Medulla oblongata (tissue), 1 donor: Measurements from ENCODE around the gene ZNG1A.
"Not testable (repeated sequence)": the region's sequence is repeated elsewhere in the genome, so short reads cannot be mapped to it uniquely, and the experiment has no call there.

Source experiments
- DNase-seq: peaks from one replicate; pipeline ENCODE4 v3.0.0-alpha.2; 2015; ENCODE audit errors: extremely low spot score

The ZNG1A gene

GRCh38 chr9:98775-99174, 80.1 kb downstream of the ZNG1A start:
- DNase-seq = not testable (repeated sequence)

- not testable (repeated sequence) for DNase-seq
Measured at GRCh38 chr9:94992-95391, 83.9 kb downstream of the ZNG1A start.

DNA sequence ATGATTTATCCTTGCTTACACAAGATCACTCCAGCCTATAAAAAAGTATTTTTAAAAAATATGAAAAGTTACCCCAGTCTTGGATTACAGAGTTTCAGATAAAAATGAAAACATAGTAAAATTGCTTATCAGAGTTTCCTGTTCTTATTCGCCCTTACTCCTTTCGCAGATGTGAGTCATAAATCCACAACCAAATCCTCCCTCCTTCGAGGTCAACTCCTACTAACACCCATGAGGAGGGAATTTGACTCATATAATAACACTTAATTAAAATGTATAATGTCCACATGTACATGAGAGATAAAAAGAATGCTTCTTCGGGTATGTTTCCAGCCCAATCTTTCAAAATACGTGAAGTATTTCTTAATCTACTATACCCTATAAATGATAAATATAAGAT, 84.5 kb downstream of the ZNG1A start:
- DNase-seq = not testable (repeated sequence)

- not testable (repeated sequence) for DNase-seq
Measured at GRCh38 chr9:93909-94308, 84.9 kb downstream of the ZNG1A start.

GRCh38 chr9:90851-91250, 88.0 kb downstream of the ZNG1A start:
- DNase-seq = not testable (repeated sequence)

DNA sequence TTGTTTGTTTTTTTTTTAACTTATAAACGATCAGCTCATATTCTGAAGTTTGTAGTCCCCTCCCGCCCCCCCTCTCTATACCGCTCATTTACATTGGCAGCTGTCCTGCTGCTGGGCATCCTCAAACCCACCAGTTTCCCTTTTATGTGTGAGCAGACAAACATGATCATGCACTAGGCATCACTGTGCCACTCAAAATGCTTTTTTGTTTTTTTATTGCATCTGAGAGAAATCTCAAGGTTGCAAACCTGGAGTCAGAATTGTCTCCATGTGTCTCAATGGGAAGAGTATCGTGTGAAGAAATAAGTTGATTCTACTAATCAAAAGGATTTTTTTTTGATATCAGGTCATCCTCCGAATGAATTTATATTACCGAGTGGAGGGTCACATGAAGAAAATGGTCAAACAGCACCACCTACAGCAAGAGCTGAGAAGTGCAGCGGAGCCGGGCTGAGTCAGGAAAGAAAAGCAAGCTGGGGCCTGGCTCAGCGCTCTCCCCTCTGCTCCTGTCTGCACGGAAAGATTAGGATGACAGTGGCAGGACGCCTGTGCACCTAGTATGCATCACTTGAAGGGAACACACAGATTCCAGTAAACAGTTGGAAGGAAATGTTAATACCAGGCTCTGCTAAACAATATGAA, 90.3 kb downstream of the ZNG1A start:
- peak; percentile 3 for DNase-seq

- DNase-seq = not testable (repeated sequence)
Measured at GRCh38 chr9:87860-88259, 91.0 kb downstream of the ZNG1A start.

DNA sequence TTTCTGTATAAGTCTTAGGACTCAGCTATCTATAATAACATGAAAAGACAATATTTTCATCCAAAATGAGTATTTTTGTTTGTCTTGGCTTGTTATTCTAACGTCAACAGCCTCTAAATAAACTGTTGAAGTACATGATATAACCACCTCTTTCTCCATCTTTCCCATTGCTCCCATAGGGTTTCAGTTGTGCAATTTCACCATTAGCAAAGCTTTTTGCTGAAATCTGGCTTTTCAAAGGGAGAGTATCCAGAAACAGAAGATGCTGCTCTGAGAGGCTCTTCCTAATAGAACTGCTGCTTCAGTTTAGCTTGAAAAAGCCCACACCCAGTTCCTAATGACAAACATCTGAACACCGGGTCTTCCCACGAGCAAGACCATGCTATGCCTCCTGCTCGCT, 91.8 kb downstream of the ZNG1A start:
- not testable (repeated sequence) for DNase-seq

DNA sequence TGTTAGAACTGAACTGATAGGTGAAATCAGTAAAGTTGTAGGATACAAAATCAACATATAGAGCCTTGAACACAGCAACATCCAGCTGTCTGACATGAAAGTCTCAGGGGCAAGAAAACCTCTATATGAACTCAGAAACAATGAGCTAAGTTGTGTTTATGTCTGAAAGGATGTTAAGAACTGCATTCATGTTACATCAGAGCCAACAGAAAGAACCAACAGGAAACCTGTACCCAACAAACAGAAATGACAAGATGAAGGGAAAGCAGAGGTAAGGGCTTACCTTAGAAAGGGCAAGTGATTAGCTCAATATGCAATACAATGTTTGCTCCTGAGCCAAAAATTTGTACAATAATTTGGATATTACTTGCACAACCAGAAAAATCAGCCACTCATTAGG, 92.2 kb downstream of the ZNG1A start:
- DNase-seq = not testable (repeated sequence)

DNA sequence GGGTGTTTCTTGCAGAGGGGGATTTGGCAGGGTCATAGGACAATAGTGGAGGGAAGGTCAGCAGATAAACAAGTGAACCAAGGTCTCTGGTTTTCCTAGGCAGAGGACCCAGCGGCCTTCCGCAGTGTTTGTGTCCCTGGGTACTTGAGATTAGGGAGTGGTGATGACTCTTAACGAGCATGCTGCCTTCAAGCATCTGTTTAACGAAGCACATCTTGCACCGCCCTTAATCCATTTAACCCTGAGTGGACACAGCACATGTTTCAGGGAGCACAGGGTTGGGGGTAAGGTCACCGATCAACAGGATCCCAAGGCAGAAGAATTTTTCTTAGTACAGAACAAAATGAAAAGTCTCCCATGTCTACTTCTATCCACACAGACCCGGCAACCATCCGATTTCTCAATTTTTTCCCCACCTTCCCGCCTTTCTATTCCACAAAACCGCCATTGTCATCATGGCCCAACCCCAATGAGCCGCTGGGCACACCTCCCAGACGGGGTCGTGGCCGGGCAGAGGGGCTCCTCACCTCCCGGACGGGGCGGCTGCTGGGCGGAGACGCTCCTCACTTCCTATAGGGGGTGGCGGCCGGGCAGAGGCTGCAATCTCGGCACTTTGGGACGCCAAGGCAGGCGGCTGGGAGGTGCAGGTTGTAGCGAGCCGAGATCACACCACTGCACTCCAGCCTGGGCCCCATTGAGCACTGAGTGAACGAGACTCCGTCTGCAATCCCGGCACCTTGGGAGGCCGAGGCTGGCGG, 95.7 kb downstream of the ZNG1A start:
- not testable (repeated sequence) for DNase-seq

DNA sequence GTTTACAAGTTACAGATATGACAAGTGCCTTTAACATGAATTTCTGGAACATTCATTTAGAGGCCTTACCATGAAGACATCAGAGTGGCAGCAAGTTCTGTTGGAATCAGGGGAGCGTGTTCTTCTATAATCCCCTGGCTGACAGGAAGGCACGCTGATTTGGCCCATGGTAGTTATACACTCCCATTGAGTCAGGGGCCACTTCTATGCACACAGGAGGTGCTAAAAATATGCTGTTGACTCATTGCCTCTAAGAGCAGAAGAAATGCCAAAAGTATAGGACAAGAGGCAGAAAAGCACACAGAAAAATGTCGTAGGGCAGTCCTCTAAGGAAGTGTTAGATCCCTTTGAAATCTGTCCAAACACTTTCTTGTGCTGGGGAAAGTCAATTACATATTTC, 100.5 kb downstream of the ZNG1A start:
- DNase-seq = not testable (repeated sequence)

DNA sequence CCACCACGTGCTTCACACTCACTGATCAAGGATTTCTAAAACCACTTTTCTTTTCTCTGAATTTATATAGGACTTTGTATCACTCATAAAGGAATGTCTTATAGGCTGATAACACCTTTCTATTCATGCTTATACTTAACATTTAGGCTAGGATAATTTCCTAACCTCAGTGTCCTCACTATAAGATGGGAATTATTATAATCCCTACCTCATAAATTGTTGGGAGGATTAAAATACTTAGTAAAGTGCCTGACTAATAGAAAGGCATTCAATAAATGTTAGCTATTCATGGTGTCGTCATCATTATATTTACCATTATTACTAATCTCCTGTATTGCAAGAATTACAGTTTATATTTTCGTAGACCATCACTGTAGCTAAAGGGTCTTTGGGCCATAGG, 102.5 kb downstream of the ZNG1A start:
- not testable (repeated sequence) for DNase-seq

DNA sequence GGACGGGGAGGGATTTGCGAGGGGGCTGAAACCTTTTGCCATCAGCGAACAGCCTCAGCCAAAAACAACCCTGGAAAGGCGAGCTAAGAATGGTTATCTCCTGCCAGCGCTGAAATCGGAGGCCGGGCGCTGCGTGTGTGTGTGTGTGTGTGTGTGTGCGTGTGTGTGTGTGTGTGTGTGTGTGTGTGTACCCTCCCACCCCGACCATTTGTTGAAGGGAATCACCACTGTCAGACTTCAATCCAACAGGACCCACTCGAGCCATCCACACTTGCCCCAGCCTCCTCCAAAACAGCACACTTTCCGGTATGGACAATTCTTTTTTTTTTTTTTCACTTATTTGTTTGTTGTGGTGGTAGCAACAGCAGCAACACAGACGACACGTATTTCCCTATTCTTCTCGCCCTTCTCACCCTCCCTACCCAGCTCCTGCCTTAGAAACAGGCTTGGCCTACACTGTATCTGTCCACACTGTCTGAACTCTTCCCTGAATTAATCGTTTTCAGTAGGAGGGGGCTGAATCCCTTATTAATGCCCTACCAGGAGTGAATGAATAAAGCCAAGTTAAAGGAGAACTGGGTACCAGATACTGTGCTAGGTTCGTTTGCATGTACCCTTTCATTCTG, 104.8 kb downstream of the ZNG1A start:
- DNase-seq = not testable (repeated sequence)

GRCh38 chr9:73076-73899, 105.6 kb downstream of the ZNG1A start:
- DNase-seq = not testable (repeated sequence)
